Activated T-cell treated with anti-CD3 and anti-CD28 coated beads, Interleukin-2, amount 50 U/mL, for 72 hours (primary cell): Measurements from ENCODE around the gene TMEM51. TPM values are rescaled to one million over a fixed set of nuclear protein-coding genes. Genes with fewer than 3 reads are reported as not detected.

Source experiments
- ATAC-seq, 2 donors: fragments of 150-1000 bp; cut with Tn5 transposase; replicated peaks in 1 of 2; 2 replicates each; pipeline ENCODE4 v1.10.0; 2021; ENCODE audit warnings: moderate library complexity in 2 of 2, mild to moderate bottlenecking in 1 of 2
- DNase-seq, 2 donors: peaks; one replicate each; pipeline ENCODE4 v3.0.0; 2021 to 2022; ENCODE audit warnings: mixed read lengths in 1 of 2
- H3K27ac Mint-ChIP-seq: one replicate; pipeline ENCODE4 v1.8.0; 2022; ENCODE audit warnings: mild to moderate bottlenecking, moderate library complexity, mixed read lengths
- H3K27me3 Mint-ChIP-seq: one replicate; pipeline ENCODE4 v1.8.0; 2022; ENCODE audit warnings: low read depth, mixed read lengths
- H3K36me3 Mint-ChIP-seq, 2 donors: one replicate each; pipeline ENCODE4 v1.8.0; 2022; ENCODE audit warnings: mixed read lengths in 2 of 2, mild to moderate bottlenecking in 1 of 2; ENCODE audit not compliant: insufficient read depth in 2 of 2
- H3K4me1 Mint-ChIP-seq: one replicate; pipeline ENCODE4 v1.8.0; 2022; ENCODE audit warnings: low read depth, mixed read lengths
- H3K4me3 Mint-ChIP-seq, 2 donors: one replicate each; pipeline ENCODE4 v1.8.0; 2022; ENCODE audit warnings: mild to moderate bottlenecking in 2 of 2, mixed read lengths in 2 of 2, moderate library complexity in 2 of 2
- H3K9me3 Mint-ChIP-seq, 2 donors: one replicate each; pipeline ENCODE4 v1.8.0; 2022; ENCODE audit warnings: mixed read lengths in 2 of 2
- total RNA-seq, 2 donors: library from RNA; stranded (reverse); gene quantifications; one replicate each; pipeline ENCODE4 v1.2.3, GENCODE V29; 2022

Gene TMEM51
- total RNA-seq, 2 donors from 2014 or later, result not detected

DNA sequence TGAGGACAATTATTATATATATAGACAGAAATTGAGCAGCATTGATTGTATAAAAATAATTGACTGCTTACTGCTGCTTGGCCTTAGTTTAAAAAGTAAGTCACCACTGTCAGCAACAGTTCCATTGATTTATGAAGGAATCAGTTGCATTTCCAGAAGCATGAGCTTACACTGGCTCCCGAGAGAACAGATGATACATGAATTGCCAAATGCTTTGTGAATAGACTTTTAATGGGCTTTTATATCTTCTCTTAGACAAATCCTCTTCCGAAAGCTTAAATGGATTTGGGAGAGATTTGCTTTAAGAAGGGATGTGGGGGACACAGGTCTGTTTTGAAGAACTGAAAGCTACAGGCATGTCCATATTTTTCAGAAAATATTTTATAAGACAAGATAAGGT, 101.0 kb downstream of the TMEM51 start:
- DNase-seq, result no peak
- Mint-ChIP-seq H3K9me3 (no peaks in the 10 kb centered on the region), H3K4me1 (peaks cover 26% of the 10 kb centered on the region), H3K36me3 (peaks cover 0 to 2% of the 10 kb centered on the region in 2 donors), H3K27me3 (peaks cover 52% of the 10 kb centered on the region), H3K27ac (no peak overlapping the region), H3K4me3 (no peak overlapping the region)
- no peak for ATAC-seq

DNA sequence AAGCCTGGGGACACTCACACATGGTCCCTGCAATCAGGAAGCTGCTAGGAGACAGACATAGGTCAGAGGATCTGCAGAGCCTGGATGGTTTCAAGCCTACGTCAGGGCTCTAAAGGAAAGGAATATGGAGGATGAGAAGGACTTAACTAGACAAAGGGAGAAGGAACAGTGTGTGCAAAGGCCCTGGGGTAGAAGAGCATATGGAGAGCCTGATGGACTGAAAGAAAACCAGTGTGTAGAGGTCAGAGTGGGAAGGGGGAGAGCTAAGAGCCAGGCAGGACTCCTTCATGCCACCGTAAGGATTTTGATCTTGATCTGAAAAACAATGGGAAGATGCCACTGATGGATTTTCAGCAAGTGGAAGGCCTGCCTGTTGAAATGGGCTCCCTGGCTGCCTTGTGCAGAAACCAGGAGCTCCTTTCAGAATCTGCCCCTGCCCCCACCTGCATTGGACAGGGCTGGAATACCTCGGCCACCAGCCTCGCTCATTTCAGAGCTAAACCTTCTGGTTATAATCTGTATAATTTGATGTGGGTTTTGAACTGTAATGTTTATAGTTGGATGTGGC, 102.1 kb downstream of the TMEM51 start:
- DNase-seq, result no peak
- peaks cover 0 to 2% of the 10 kb centered on the region in 2 donors for H3K36me3 Mint-ChIP-seq
- no peak overlapping the region for H3K27ac Mint-ChIP-seq
- peaks cover 25% of the 10 kb centered on the region for H3K4me1 Mint-ChIP-seq
- no peaks in the 10 kb centered on the region for H3K9me3 Mint-ChIP-seq
- H3K27me3 Mint-ChIP-seq, result peaks cover 55% of the 10 kb centered on the region
- ATAC-seq, result no peak
- H3K4me3 Mint-ChIP-seq, result no peak overlapping the region

DNA sequence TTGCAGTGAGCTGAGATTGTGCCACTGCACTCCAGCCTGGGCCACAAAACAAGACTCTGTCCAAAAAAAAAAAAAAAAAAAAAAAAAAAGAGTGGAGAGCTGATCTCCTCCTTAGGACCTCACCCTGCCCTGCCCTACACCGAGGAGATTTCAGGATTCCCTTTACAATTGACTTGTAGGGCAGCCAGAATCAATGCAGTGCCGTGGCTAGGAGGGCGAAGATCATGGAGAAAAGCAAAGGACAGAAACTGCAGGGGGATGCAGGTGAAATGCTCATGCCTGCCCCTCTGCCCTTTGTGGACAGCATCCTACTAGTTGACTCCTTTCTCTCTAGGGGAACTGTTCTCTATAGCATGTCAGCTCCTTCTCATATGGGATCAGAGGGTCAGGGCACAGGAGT, 103.0 kb downstream of the TMEM51 start:
- Mint-ChIP-seq H3K4me1 (peaks cover 32% of the 10 kb centered on the region), H3K27me3 (peaks cover 57% of the 10 kb centered on the region), H3K9me3 (no peaks in the 10 kb centered on the region), H3K4me3 (no peak overlapping the region), H3K36me3 (no peaks in the 10 kb centered on the region), H3K27ac (no peak overlapping the region)
- DNase-seq, result no peak
- no peak for ATAC-seq

DNA sequence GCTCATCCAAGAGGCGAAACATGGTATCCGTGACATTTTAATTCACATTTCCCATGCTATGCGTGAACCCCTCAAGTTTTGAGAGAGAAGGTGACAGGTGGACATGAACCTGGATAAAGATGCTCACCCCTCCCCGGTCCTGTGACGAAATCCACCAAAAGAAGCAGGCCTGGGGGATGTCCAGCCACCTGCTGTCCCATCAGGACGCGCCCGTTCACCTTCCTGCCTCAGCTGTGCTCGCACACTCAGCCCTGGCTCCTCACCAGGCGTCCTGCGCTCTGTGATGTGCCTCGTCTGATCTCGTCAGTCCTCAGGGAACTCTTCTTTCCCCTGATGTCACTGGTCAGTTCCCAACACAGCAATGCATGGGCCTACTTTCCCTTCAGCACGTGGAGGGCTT, 103.8 kb downstream of the TMEM51 start:
- DNase-seq, result no peak
- H3K4me1 Mint-ChIP-seq, result peaks cover 31% of the 10 kb centered on the region
- H3K27ac Mint-ChIP-seq, result no peak overlapping the region
- H3K9me3 Mint-ChIP-seq, result no peaks in the 10 kb centered on the region
- peaks cover 60% of the 10 kb centered on the region for H3K27me3 Mint-ChIP-seq
- H3K4me3 Mint-ChIP-seq, result no peak overlapping the region
- H3K36me3 Mint-ChIP-seq, result no peaks in the 10 kb centered on the region
- ATAC-seq, result no peak

DNA sequence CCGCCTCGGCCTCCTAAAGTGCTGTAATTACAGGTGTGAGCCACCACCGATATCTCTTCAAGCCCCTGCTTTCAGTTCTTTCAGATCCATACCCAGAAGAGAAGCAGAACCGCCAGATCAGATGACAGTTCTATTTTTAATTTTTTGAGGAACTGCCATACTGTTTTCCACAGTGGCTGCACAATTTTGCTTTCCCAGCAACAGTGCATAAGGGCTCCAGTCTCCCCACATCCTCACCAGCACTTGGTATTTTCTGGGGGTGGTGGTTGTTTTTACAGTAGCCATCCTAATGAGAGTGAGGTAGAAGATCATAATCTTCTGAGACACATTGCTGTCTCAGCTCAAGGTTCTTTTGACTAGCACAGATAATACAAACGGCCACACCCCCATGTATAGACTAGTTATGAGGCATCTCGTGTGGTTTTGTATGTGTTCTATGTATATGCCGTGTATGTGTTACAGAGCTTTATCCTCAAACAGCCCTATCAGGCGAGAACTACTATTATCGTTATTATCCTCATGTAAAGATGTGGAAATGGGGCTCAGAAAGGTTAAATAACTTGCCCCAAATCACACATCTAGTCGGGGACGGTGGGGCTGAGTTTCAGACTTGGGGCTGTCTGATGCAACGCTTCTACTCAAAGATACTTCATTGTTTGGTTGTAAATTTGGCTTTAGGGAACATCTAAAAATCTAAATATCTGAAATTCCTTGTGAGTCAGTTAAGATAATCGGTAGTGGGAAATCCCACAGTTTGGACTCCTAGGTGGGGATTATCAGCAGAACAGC, 105.5 kb downstream of the TMEM51 start:
- H3K4me3 Mint-ChIP-seq, result no peak overlapping the region

DNA sequence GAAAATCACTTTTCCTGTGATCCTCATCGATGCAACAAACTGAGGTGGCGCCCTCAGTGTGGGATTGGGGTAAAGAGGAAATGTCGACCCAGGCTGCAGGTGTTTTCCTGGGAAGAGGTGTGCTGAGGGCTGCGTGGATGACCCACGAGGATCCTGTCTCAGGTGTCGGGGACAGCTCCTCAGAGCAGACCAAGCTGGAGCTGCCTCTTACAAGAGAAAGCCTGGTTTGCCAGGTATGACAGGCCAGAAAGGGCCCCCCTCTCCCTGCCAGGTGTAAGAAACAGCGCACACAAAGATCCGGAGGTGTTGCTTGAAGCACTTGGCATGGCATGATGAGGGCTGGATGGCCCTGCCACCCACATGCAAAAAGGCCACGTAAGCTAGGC, 106.1 kb downstream of the TMEM51 start:
- no peak for DNase-seq
- Mint-ChIP-seq H3K4me1 (peaks cover 19% of the 10 kb centered on the region), H3K36me3 (no peaks in the 10 kb centered on the region), H3K9me3 (no peaks in the 10 kb centered on the region), H3K27me3 (peaks cover 78% of the 10 kb centered on the region), H3K27ac (no peak overlapping the region), H3K4me3 (no peak overlapping the region)
- no peak for ATAC-seq

More for the DNA sequence above, 105.5 kb downstream of the TMEM51 start:
- no peaks in the 10 kb centered on the region for H3K36me3 Mint-ChIP-seq
- H3K9me3 Mint-ChIP-seq, result no peaks in the 10 kb centered on the region
- H3K27ac Mint-ChIP-seq, result no peak overlapping the region
- peaks cover 19% of the 10 kb centered on the region for H3K4me1 Mint-ChIP-seq
- DNase-seq (no peak), ATAC-seq (peak in 1 of 2 donors; percentile 30)
- peaks cover 75% of the 10 kb centered on the region for H3K27me3 Mint-ChIP-seq

DNA sequence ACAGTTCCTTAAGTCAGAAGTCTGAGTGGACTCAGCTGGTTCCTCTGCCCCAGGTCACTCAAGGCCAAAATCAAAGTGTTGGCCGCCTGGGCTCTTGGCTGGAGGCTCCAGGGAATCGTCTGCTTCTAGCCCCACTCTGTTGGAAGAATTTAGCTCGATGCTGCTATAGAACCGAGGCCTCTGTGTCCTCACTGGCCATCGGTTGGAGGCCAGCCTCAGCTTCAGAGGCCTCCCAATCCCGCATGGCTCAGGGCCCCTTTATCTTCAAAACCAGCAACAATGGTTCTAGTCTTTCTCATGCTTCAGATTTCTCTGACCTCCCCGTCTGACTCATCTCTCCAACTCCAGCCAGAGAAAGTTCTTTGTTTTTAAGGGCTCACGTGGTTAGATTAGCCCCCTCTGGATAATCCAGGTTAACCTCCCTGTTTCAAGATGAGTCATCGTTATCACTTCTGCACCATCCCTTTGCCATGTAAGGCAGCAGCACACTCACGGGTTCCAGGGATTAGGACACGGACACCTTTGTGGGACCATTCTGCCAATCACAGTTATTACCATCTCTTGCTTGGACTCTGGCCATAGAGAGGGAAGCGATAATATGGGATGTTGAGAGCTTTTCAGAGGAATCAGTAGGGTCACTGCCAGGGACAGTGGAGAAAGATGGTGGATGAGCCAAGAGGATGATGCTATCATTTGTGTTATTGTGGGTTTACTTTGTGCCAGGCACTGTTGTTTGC, 107.0 kb downstream of the TMEM51 start:
- H3K27ac Mint-ChIP-seq, result no peak overlapping the region
- H3K4me3 Mint-ChIP-seq, result peak overlapping the region in 1 of 2 donors; percentile 71
- no peaks in the 10 kb centered on the region for H3K36me3 Mint-ChIP-seq
- ATAC-seq (no peak), DNase-seq (no peak)
- peaks cover 19% of the 10 kb centered on the region for H3K4me1 Mint-ChIP-seq
- peaks cover 0 to 2% of the 10 kb centered on the region in 2 donors for H3K9me3 Mint-ChIP-seq
- peaks cover 81% of the 10 kb centered on the region for H3K27me3 Mint-ChIP-seq

DNA sequence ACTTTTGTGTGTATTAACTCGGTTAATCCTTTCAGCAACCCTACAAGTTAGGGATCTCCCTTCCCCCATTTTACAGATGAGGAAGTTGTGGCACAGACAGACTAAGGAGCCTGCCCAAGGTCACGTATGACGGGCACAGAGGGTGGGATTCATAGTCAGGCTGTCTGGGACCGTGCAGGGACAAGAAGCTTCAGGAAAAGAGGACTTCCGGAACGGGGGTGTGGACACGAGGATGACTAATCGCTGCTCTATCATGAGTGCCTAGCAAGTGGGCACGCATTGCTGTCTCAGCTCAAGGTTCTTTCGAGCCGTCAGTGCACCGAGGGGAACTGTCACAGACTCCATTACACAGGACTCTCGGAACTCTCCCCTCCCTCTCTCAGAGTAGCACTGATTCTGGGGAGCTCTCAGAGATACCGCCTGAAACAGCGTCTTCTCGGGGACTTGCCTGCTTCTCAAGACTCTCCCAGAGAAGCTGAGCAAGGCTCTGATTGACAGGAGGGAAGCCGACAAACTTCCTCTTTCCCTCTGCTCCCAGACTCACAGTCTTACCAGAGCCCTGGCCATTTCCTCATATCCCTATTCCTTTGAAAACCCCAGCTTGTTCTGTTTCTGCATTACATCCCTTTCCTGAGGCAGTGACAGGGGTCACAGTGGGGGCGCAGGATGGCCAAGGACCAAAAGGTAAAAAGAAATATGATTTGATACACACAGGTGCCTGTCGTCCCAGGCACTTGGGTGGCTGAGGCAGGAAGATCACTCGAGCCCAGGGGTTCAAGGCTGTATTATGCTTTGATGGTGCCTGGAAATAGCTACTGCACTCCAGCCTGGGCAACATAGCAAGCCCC, 107.8 kb downstream of the TMEM51 start:
- Mint-ChIP-seq H3K9me3 (peaks cover 0 to 2% of the 10 kb centered on the region in 2 donors), H3K27me3 (peaks cover 78% of the 10 kb centered on the region), H3K27ac (no peak overlapping the region), H3K36me3 (no peaks in the 10 kb centered on the region), H3K4me1 (peaks cover 19% of the 10 kb centered on the region), H3K4me3 (peak overlapping the region; percentile 71 to 76)
- DNase-seq (peak; percentile 19 to 25), ATAC-seq (peak; percentile 74 to 80)

DNA sequence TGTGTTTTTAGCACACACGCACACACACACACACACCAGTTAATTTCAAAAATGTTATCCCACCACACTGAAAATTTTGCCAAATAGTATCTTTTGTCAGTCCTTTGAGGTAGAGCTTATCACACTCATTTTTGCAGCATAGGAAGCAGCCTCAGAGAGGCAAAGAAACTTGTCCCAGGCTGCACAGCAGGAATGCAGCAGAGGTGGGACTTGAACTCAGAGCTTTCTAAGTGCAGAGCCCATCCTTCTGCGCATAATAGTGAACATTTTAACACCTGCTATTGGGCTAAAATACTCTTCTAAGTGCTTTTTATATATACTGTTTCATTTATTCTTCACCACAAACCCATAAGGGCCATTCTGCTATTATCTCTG, 108.4 kb downstream of the TMEM51 start:
- H3K36me3 Mint-ChIP-seq, result no peaks in the 10 kb centered on the region
- peaks cover 77% of the 10 kb centered on the region for H3K27me3 Mint-ChIP-seq
- DNase-seq, result no peak
- H3K4me1 Mint-ChIP-seq, result peaks cover 19% of the 10 kb centered on the region
- H3K27ac Mint-ChIP-seq, result no peak overlapping the region
- ATAC-seq, result no peak
- peaks cover 0 to 2% of the 10 kb centered on the region in 2 donors for H3K9me3 Mint-ChIP-seq
- peak overlapping the region; percentile 71 to 76 for H3K4me3 Mint-ChIP-seq

DNA sequence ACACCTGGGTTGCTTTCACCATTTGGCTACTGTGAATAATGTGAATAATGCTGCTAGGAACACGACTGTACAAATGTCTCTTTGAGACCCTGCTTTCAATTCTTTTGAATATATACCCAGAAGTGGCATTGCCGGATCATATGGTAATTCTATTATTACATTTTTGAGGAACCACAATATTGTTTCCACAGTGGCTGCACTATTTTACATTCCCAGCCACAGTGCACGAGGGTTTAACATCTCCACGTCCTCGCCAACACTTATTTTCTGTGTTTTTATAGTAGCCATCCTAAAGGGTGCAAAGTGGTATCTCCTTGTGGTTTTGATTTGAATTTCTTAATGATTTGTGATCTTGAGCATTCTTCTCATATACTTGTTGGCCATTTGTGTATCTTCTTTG, 109.2 kb downstream of the TMEM51 start:
- Mint-ChIP-seq H3K4me3 (no peak overlapping the region), H3K36me3 (no peaks in the 10 kb centered on the region), H3K9me3 (peaks cover 0 to 2% of the 10 kb centered on the region in 2 donors), H3K4me1 (peaks cover 19% of the 10 kb centered on the region), H3K27ac (no peak overlapping the region), H3K27me3 (peaks cover 74% of the 10 kb centered on the region)
- DNase-seq (no peak), ATAC-seq (no peak)

DNA sequence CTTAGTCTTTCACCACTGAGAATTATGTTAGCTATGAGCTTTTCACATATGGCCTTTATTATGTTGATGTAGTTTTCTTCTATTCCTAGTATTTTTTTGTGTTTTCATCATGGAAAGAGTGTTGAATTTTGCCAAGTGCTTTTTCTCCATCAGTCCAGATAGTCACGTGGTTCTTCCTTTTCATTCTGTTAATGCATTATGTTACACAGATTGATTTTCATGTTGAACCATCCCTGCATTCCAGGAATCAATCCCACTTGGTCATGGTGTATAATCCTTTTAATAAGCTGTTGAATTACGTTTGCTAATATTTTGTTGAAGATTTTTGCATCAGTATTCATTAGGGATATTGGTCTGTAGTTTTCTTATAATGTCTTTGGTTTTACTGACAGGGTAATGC, 111.2 kb downstream of the TMEM51 start:
- H3K27ac Mint-ChIP-seq, result no peak overlapping the region
- H3K27me3 Mint-ChIP-seq, result peaks cover 79% of the 10 kb centered on the region
- no peak overlapping the region for H3K4me3 Mint-ChIP-seq

More for the DNA sequence above, 111.2 kb downstream of the TMEM51 start:
- peaks cover 0 to 2% of the 10 kb centered on the region in 2 donors for H3K9me3 Mint-ChIP-seq
- DNase-seq (no peak), ATAC-seq (no peak)
- H3K4me1 Mint-ChIP-seq, result peaks cover 19% of the 10 kb centered on the region
- no peaks in the 10 kb centered on the region for H3K36me3 Mint-ChIP-seq
